PC-3 (cell line): Measurements from ENCODE around the gene SLC8A1. TPM values are rescaled to one million over a fixed set of nuclear protein-coding genes. Genes with fewer than 3 reads are reported as not detected.

Source experiments
- ATAC-seq: fragments of 200-7000 bp; cut with Tn5 transposase; 2 replicates; pipeline ENCODE4 v1.9.1; 2020; ENCODE audit warnings: mild to moderate bottlenecking, moderate library complexity
- BruUV-seq: library from RNA; stranded (reverse); fragments of 400-500 nt; replicated peaks from 2 replicates; lab custom pipeline; 2021; lab: Mats Ljungman, UMichigan
- CTCF ChIA-PET: fragments of 300-600 bp; sonication (Branson Sonifier 250); formaldehyde crosslinking; loops from one replicate; lab custom pipeline; 2022; ENCODE audit warnings: antibody characterized with exemption; lab: Charles Lee
- POLR2A ChIA-PET: fragments of 300-600 bp; sonication (Branson Sonifier 250); formaldehyde crosslinking; loops from one replicate; lab custom pipeline; 2022; ENCODE audit warnings: antibody characterized with exemption; ENCODE audit not compliant: unreplicated experiment; lab: Charles Lee
- DNase-seq: peaks from one replicate; pipeline ENCODE4 v3.0.0-alpha.2; 2015
- H2AFZ ChIP-seq: fragments of 300-600 bp; sonication (generic); 2 replicates; pipeline ENCODE4 v1.6.0; 2016; ENCODE audit warnings: antibody characterized with exemption, low read length
- H3F3A ChIP-seq: fragments of 300-600 bp; sonication (generic); one replicate; pipeline ENCODE4 v1.6.0; 2017; ENCODE audit warnings: antibody characterized with exemption, low read length, control low read depth, mild to moderate bottlenecking; ENCODE audit not compliant: unreplicated experiment
- H3K27ac ChIP-seq: fragments of 300-600 bp; sonication (generic); 2 replicates; pipeline ENCODE4 v1.5.1; 2016; ENCODE audit warnings: mild to moderate bottlenecking, low read length
- H3K27me3 ChIP-seq: fragments of 300-600 bp; sonication (generic); 2 replicates; pipeline ENCODE4 v1.6.1; 2016; ENCODE audit warnings: low read length, mixed read lengths
- H3K36me3 ChIP-seq: fragments of 300-600 bp; sonication (generic); 2 replicates; pipeline ENCODE4 v1.6.1; 2016; ENCODE audit warnings: low read depth, mixed run types, low read length, mixed read lengths
- H3K4me1 ChIP-seq: fragments of 300-600 bp; sonication (generic); 2 replicates; pipeline ENCODE4 v1.5.1; 2016; ENCODE audit warnings: low read length; ENCODE audit not compliant: insufficient read depth
- H3K4me2 ChIP-seq: fragments of 300-600 bp; sonication (generic); 2 replicates; pipeline ENCODE4 v1.6.0; 2016; ENCODE audit warnings: low read length
- H3K4me3 ChIP-seq: fragments of 300-600 bp; sonication (generic); 2 replicates; pipeline ENCODE4 v1.5.1; 2016; ENCODE audit warnings: mild to moderate bottlenecking, low read length, mixed read lengths
- H3K79me2 ChIP-seq: fragments of 300-600 bp; sonication (generic); 2 replicates; pipeline ENCODE4 v1.6.1; 2017; ENCODE audit warnings: low read length, mixed read lengths
- H3K9ac ChIP-seq: fragments of 300-600 bp; sonication (generic); 2 replicates; pipeline ENCODE4 v1.6.0; 2016; ENCODE audit warnings: mild to moderate bottlenecking, low read length
- H3K9me2 ChIP-seq: fragments of 300-600 bp; sonication (generic); replicated peaks from 2 replicates; pipeline ENCODE4 v1.6.1; 2016; ENCODE audit warnings: mixed run types, low read length, mixed read lengths
- H3K9me3 ChIP-seq: fragments of 300-600 bp; sonication (generic); 2 replicates; pipeline ENCODE4 v1.6.1; 2016; ENCODE audit warnings: low read length, mixed read lengths
- H4K20me1 ChIP-seq: fragments of 300-600 bp; sonication (generic); 2 replicates; pipeline ENCODE4 v1.6.1; 2016; ENCODE audit warnings: low read length, mixed read lengths
- CTCF ChIP-seq: fragments of 300-600 bp; sonication (generic); conservative IDR thresholded peaks from 2 replicates; pipeline ENCODE4 v1.5.1; 2017; ENCODE audit warnings: antibody characterized with exemption, low read depth, mild to moderate bottlenecking, low read length
- EZH2 ChIP-seq: fragments of 300-600 bp; sonication (generic); IDR thresholded peaks from one replicate; pipeline ENCODE4 v1.6.1; 2017; ENCODE audit warnings: antibody characterized with exemption, mild to moderate bottlenecking, low read length; ENCODE audit not compliant: unreplicated experiment
- EZH2phosphoT487 ChIP-seq: fragments of 300-600 bp; sonication (generic); IDR thresholded peaks from 2 replicates; pipeline ENCODE4 v1.6.1; 2018; ENCODE audit warnings: mild to moderate bottlenecking, antibody characterized with exemption, low read length, borderline replicate concordance
- intact Hi-C: fragments of 100-400 bp; cut with micrococcal nuclease; formaldehyde crosslinking; loops from 2 replicates; pipeline ENCODE4 v1.9.0; 2023
- total RNA-seq: library from RNA; depleted of rRNA; stranded (reverse); fragments of >200 nt; gene quantifications from 2 replicates; pipeline ENCODE4 v1.2.3, GENCODE V29; 2014

Gene SLC8A1
- total RNA-seq, 1 experiment from 2014 or later = 1.3 TPM

- BruUV-seq = no TSS peak
- H3K27me3 ChIP-seq = no peaks in the 10 kb centered on the region
- ATAC-seq = no peak
- no peak overlapping the region for H3K9ac ChIP-seq
- no peaks in the 10 kb centered on the region for H3K36me3 ChIP-seq
- no peaks in the 10 kb centered on the region for H3K9me3 ChIP-seq
- no peaks in the 10 kb centered on the region for H4K20me1 ChIP-seq
- no peak overlapping the region for H3K4me2 ChIP-seq
- no peak overlapping the region for H3K27ac ChIP-seq
- H2AFZ ChIP-seq = no peak overlapping the region
- DNase-seq = no peak
- H3K79me2 ChIP-seq = no peaks in the 10 kb centered on the region
- no peaks in the 10 kb centered on the region for H3K4me1 ChIP-seq
- intact Hi-C loops = no loop called here
- no peaks in the 10 kb centered on the region for H3F3A ChIP-seq
- no peaks in the 10 kb centered on the region for H3K9me2 ChIP-seq
- TF ChIP-seq EZH2 = no peak
- CTCF ChIA-PET = no interaction called here
- H3K4me3 ChIP-seq = no peak overlapping the region
- POLR2A ChIA-PET = no interaction called here
Observed at GRCh38 chr2:40298026-40298425, 153.9 kb downstream of the SLC8A1 start.

GRCh38 chr2:40292291-40292690 lies 159.6 kb downstream of the SLC8A1 start:
- no peaks in the 10 kb centered on the region for H3K4me1 ChIP-seq
- H3K4me3 ChIP-seq = no peak overlapping the region
- DNase-seq (no peak), ATAC-seq (no peak)
- BruUV-seq = no TSS peak
- POLR2A ChIA-PET = no interaction called here
- H3K9me3 ChIP-seq = no peaks in the 10 kb centered on the region
- no peaks in the 10 kb centered on the region for H3K36me3 ChIP-seq
- intact Hi-C loops = no loop called here
- TF ChIP-seq EZH2phosphoT487 (no peak), CTCF (no peak), EZH2 (no peak)
- H3K27me3 ChIP-seq = no peaks in the 10 kb centered on the region
- no peaks in the 10 kb centered on the region for H3F3A ChIP-seq
- H3K4me2 ChIP-seq = no peak overlapping the region
- H3K9me2 ChIP-seq = no peaks in the 10 kb centered on the region
- H2AFZ ChIP-seq = no peak overlapping the region
- CTCF ChIA-PET = no interaction called here
- H4K20me1 ChIP-seq = no peaks in the 10 kb centered on the region
- H3K27ac ChIP-seq = no peak overlapping the region
- H3K79me2 ChIP-seq = no peaks in the 10 kb centered on the region
- no peak overlapping the region for H3K9ac ChIP-seq

GRCh38 chr2:40289771-40290404 lies 162.0 kb downstream of the SLC8A1 start:
- ChIA-PET CTCF (no interaction called here), POLR2A (no interaction called here)
- DNase-seq (no peak), ATAC-seq (no peak)
- no peaks in the 10 kb centered on the region for H3K27me3 ChIP-seq
- no peak overlapping the region for H3K9ac ChIP-seq
- BruUV-seq = no TSS peak
- H3K4me2 ChIP-seq = no peak overlapping the region
- H3K4me1 ChIP-seq = no peaks in the 10 kb centered on the region
- H4K20me1 ChIP-seq = no peaks in the 10 kb centered on the region
- H3F3A ChIP-seq = no peaks in the 10 kb centered on the region
- no peaks in the 10 kb centered on the region for H3K9me3 ChIP-seq
- no peak overlapping the region for H3K27ac ChIP-seq
- H3K9me2 ChIP-seq = no peaks in the 10 kb centered on the region
- H3K79me2 ChIP-seq = no peaks in the 10 kb centered on the region
- H2AFZ ChIP-seq = no peak overlapping the region
- TF ChIP-seq CTCF (no peak), EZH2 (no peak), EZH2phosphoT487 (no peak)
- intact Hi-C loops = no loop called here
- H3K4me3 ChIP-seq = no peak overlapping the region
- no peaks in the 10 kb centered on the region for H3K36me3 ChIP-seq
